Ovary (tissue), 3 donors: Measurements from ENCODE around the gene KRTAP6-2.

Experiments used
- CTCF ChIP-seq, 3 donors: fragments of 450-650 bp in 2 of 3; fragments of 200-600 bp in 1 of 3; IDR thresholded peaks; one replicate each; pipeline versions ENCODE4 v1.5.1 to v1.8.0; 2016 to 2022; ENCODE audit warnings: antibody characterized with exemption in 3 of 3, mild to moderate bottlenecking in 1 of 3
- EP300 ChIP-seq: sonication (generic); formaldehyde crosslinking; IDR thresholded peaks from one replicate; pipeline ENCODE4 v1.6.1; 2017; ENCODE audit warnings: antibody characterized with exemption
- POLR2A ChIP-seq: fragments of 450-650 bp; IDR thresholded peaks from one replicate; pipeline ENCODE4 v1.6.1; 2017; ENCODE audit warnings: antibody characterized with exemption, mild to moderate bottlenecking, moderate library complexity
- donor health status: DM: no; HTN: no; CAD: no.

GRCh38 chr21:30612132-30612531 is 13.4 kb upstream of the KRTAP6-2 start:
- no peak for TF ChIP-seq CTCF (IDR thresholded peaks at IDR 0.05)
- no peak for TF ChIP-seq POLR2A
- TF ChIP-seq EP300, result no peak
